WERI-Rb-1 (cell line): Measurements from ENCODE around the gene ABI2.
A peak's percentile ranks its signal among the peaks of the same experiment; 100 is the strongest.

Experiments
- DNase-seq: peaks from one replicate; pipeline ENCODE4 v3.0.0-alpha.2; 2020
- H3K27ac ChIP-seq: fragments of 250-450 bp; sonication (Bioruptor Pico); 2 replicates; pipeline ENCODE4 v1.5.1; 2020; ENCODE audit warnings: mild to moderate bottlenecking, moderate library complexity
- H3K27me3 ChIP-seq: fragments of 250-450 bp; sonication (Bioruptor Pico); 2 replicates; pipeline ENCODE4 v1.5.1; 2021; ENCODE audit warnings: mild to moderate bottlenecking, low read depth, moderate library complexity; ENCODE audit not compliant: insufficient read depth, severe bottlenecking
- H3K36me3 ChIP-seq: fragments of 250-450 bp; sonication (Bioruptor Pico); 2 replicates; pipeline ENCODE4 v1.5.1; 2020; ENCODE audit warnings: mild to moderate bottlenecking, moderate library complexity
- H3K4me3 ChIP-seq: 2 replicates; pipeline ENCODE4 v1.5.1; 2011; ENCODE audit warnings: low read depth, mild to moderate bottlenecking, control low read depth, low read length
- H3K9me3 ChIP-seq: fragments of 250-450 bp; sonication (Bioruptor Pico); 2 replicates; pipeline ENCODE4 v1.5.1; 2021; ENCODE audit warnings: mild to moderate bottlenecking, moderate library complexity; ENCODE audit not compliant: severe bottlenecking
- TF ChIP-seq, protein P1 (sequence below): IDR thresholded peaks from 2 replicates; pipeline ENCODE4 v1.5.1; 2011; ENCODE audit warnings: low read depth, mild to moderate bottlenecking, control low read depth, inconsistent platforms, low read length

The ABI2 gene

DNA sequence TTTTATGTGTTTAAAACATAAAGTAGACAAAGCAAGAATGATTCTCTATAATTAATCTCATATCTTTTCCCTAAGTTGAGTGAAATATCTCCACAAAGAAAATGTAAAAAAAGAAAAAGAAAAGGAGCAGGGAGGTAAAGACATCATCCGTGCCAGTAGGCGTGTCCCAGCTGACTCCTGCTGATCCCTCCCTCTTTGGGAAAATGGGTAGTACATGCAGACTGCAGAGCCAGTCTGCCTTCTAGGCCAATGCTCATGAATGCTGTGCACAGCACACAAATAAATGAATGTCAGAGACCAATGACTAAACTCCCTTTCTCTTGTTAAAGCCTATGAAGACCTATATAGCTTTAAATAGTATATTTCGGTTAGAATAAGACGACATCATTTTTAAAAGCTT is 142.2 kb downstream of the ABI2 start:
- H3K4me3 ChIP-seq, result no peak overlapping the region
- TF ChIP-seq, protein P1, sequence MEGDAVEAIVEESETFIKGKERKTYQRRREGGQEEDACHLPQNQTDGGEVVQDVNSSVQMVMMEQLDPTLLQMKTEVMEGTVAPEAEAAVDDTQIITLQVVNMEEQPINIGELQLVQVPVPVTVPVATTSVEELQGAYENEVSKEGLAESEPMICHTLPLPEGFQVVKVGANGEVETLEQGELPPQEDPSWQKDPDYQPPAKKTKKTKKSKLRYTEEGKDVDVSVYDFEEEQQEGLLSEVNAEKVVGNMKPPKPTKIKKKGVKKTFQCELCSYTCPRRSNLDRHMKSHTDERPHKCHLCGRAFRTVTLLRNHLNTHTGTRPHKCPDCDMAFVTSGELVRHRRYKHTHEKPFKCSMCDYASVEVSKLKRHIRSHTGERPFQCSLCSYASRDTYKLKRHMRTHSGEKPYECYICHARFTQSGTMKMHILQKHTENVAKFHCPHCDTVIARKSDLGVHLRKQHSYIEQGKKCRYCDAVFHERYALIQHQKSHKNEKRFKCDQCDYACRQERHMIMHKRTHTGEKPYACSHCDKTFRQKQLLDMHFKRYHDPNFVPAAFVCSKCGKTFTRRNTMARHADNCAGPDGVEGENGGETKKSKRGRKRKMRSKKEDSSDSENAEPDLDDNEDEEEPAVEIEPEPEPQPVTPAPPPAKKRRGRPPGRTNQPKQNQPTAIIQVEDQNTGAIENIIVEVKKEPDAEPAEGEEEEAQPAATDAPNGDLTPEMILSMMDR, result no peak
- H3K27ac ChIP-seq, result no peak overlapping the region
- no peaks in the 10 kb centered on the region for H3K36me3 ChIP-seq
- no peaks in the 10 kb centered on the region for H3K27me3 ChIP-seq
- H3K9me3 ChIP-seq, result no peaks in the 10 kb centered on the region
- no peak for DNase-seq

DNA sequence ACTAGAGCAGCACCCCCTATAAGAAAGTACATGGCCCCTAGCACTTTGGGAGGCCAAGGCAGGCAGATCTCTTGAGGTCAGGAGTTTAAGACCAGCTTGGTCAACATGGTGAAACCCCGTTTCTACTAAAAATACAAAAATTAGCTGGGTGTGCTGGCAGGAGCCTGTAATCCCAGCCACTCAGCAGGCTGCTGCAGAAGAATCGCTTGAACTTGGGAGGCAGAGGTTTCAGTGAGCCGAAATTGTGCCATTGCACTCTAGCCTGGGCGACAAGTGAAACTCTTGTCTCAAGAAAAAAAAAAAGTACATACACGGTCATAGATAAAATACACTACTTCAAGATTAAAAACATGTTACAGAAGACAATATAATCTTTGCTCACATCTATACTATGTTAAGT is 143.1 kb downstream of the ABI2 start:
- Histone ChIP-seq H3K4me3 (no peak overlapping the region), H3K9me3 (no peaks in the 10 kb centered on the region), H3K27ac (no peak overlapping the region), H3K36me3 (no peaks in the 10 kb centered on the region), H3K27me3 (no peaks in the 10 kb centered on the region)
- TF ChIP-seq, protein P1, result no peak
- no peak for DNase-seq

DNA sequence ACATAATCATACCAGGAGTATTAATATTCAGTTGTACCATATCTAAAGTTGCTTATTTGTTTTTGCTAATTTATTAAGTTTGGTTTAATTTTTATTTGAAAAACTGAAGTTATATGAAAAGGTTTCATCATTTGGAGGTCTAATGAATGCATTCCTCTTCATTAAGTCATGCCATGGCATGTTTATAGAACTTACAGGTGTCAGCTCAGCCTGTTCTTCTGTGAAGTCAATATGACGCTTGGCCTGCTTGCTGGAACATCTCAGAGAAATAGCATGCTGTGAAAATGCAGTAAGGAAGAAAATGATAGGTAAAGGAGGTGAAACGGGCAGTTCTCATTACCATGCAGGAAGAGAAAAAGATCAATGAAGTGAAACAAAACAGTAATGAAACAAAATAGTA is 148.7 kb downstream of the ABI2 start:
- DNase-seq, result no peak
- Histone ChIP-seq H3K36me3 (no peaks in the 10 kb centered on the region), H3K27ac (no peak overlapping the region), H3K27me3 (no peaks in the 10 kb centered on the region), H3K9me3 (no peaks in the 10 kb centered on the region), H3K4me3 (no peak overlapping the region)
- TF ChIP-seq, protein P1, result no peak

DNA sequence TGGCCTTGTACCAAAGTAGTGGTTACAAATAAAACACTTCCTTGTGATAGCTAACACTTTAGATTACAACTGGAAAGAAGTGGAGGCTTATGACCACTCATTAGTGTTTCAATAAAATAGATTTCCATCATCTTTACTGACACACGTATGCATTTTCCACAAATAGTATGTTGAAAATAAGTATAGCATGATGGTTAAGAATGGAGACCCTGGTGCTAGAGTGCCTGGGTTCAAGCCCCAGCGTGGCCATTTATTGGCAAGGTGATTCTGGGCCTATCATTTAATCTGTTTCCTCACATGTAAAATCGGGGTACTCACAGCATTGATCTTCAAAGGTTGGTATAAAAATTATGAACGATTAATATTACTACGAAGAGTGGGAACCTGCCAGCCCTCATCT is 152.4 kb downstream of the ABI2 start:
- H3K27ac ChIP-seq, result no peak overlapping the region
- H3K27me3 ChIP-seq, result no peaks in the 10 kb centered on the region
- H3K9me3 ChIP-seq, result no peaks in the 10 kb centered on the region
- H3K36me3 ChIP-seq, result no peaks in the 10 kb centered on the region
- TF ChIP-seq, protein P1, result no peak
- DNase-seq, result no peak
- no peak overlapping the region for H3K4me3 ChIP-seq

GRCh38 chr2:203484266-203485112 is 156.3 kb downstream of the ABI2 start:
- DNase-seq, result peak; percentile 20
- Histone ChIP-seq H3K27me3 (no peaks in the 10 kb centered on the region), H3K9me3 (no peaks in the 10 kb centered on the region), H3K36me3 (peaks cover 2% of the 10 kb centered on the region), H3K27ac (no peak overlapping the region), H3K4me3 (no peak overlapping the region)
- TF ChIP-seq, protein P1, result peak; percentile 58

GRCh38 chr2:203489531-203489930 is 161.3 kb downstream of the ABI2 start:
- no peaks in the 10 kb centered on the region for H3K27me3 ChIP-seq
- H3K27ac ChIP-seq, result no peak overlapping the region
- TF ChIP-seq, protein P1, result no peak
- no peaks in the 10 kb centered on the region for H3K9me3 ChIP-seq
- no peak overlapping the region for H3K4me3 ChIP-seq
- H3K36me3 ChIP-seq, result peaks cover 14% of the 10 kb centered on the region
- DNase-seq, result no peak
